ENCODE results near the gene PCBP3.
A peak's percentile ranks its signal among the peaks of the same experiment; 100 is the strongest.
"Not testable (repeated sequence)": the region's sequence is repeated elsewhere in the genome, so short reads cannot be mapped to it uniquely, and the experiment has no call there.

PCBP3 gene

GRCh38 chr21:45959182-45959581 lies 315.7 kb downstream of the PCBP3 start:
- no peak for DNase-seq

GRCh38 chr21:45959779-45960390 lies 316.4 kb downstream of the PCBP3 start:
- DNase-seq, result no peak

- not testable (repeated sequence) for DNase-seq
Observed at GRCh38 chr21:45961408-45961807, 317.9 kb downstream of the PCBP3 start.

GRCh38 chr21:45962531-45963231 lies 319.2 kb downstream of the PCBP3 start:
- no peak for DNase-seq

- DNase-seq, result no peak
Observed at GRCh38 chr21:45963232-45963570, 319.7 kb downstream of the PCBP3 start.

GRCh38 chr21:45964649-45965048 lies 321.1 kb downstream of the PCBP3 start:
- DNase-seq, result no peak

- DNase-seq, result no peak
Observed at GRCh38 chr21:45965084-45965809, 321.7 kb downstream of the PCBP3 start.

GRCh38 chr21:45966791-45967394 lies 323.4 kb downstream of the PCBP3 start:
- no peak for DNase-seq

GRCh38 chr21:45969921-45970673 lies 326.6 kb downstream of the PCBP3 start:
- no peak for DNase-seq

GRCh38 chr21:45970674-45971615 lies 327.4 kb downstream of the PCBP3 start:
- no peak for DNase-seq

GRCh38 chr21:45971616-45972352 lies 328.3 kb downstream of the PCBP3 start:
- no peak for DNase-seq

- DNase-seq, result no peak
Observed at GRCh38 chr21:45972353-45972715, 328.8 kb downstream of the PCBP3 start.

- no peak for DNase-seq
Observed at GRCh38 chr21:45972716-45973474, 329.4 kb downstream of the PCBP3 start.

GRCh38 chr21:45973475-45974072 lies 330.0 kb downstream of the PCBP3 start:
- DNase-seq, result peak; percentile 17

GRCh38 chr21:45974073-45975019 lies 330.8 kb downstream of the PCBP3 start:
- DNase-seq, result no peak

GRCh38 chr21:45975020-45975666 lies 331.6 kb downstream of the PCBP3 start:
- no peak for DNase-seq

GRCh38 chr21:45975667-45976409 lies 332.3 kb downstream of the PCBP3 start:
- not testable (repeated sequence) for DNase-seq
